C4-2B (cell line): ENCODE measurements around the gene COG8.

Source experiments
- ZFX ChIP-seq: fragments of 450-650 bp; IDR thresholded peaks from 2 replicates; pipeline ENCODE4 v1.6.1; 2017
- TF ChIP-seq, protein P1 (sequence below): fragments of 450-650 bp; conservative IDR thresholded peaks from 2 replicates; pipeline ENCODE4 v1.5.1; 2017; ENCODE audit warnings: mild to moderate bottlenecking

DNA sequence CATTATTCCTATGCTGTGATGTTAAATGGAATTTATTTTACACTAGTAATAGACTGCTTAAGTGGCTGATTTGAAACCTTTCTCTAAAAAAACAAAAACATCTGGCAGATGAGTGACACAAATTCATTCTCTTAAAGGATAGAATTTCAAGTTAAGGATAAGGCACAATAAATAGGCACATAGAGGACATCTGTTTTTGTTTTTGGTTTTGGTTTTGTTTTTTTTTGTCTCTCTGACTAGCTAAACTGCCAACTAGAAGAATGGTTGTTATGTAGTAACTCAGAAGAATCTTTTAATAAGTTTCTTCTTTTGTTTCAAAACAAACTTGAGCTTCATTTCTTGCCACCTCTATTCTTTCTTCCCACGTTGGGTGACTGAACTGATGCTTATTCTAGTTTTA, 33.3 kb downstream of the COG8 start:
- TF ChIP-seq, protein P1, sequence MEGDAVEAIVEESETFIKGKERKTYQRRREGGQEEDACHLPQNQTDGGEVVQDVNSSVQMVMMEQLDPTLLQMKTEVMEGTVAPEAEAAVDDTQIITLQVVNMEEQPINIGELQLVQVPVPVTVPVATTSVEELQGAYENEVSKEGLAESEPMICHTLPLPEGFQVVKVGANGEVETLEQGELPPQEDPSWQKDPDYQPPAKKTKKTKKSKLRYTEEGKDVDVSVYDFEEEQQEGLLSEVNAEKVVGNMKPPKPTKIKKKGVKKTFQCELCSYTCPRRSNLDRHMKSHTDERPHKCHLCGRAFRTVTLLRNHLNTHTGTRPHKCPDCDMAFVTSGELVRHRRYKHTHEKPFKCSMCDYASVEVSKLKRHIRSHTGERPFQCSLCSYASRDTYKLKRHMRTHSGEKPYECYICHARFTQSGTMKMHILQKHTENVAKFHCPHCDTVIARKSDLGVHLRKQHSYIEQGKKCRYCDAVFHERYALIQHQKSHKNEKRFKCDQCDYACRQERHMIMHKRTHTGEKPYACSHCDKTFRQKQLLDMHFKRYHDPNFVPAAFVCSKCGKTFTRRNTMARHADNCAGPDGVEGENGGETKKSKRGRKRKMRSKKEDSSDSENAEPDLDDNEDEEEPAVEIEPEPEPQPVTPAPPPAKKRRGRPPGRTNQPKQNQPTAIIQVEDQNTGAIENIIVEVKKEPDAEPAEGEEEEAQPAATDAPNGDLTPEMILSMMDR = no peak
- TF ChIP-seq ZFX = no peak
